ENCODE measurements around the gene ART4. TPM values are rescaled to one million over a fixed set of nuclear protein-coding genes. Genes with fewer than 3 reads are reported as not detected.

Gene ART4
- total and polyA plus RNA-seq, 2 donors (not counting 3 experiments of a cell fraction or from before 2014, with no cell fraction given) = 12.5 to 54.7 TPM

DNA sequence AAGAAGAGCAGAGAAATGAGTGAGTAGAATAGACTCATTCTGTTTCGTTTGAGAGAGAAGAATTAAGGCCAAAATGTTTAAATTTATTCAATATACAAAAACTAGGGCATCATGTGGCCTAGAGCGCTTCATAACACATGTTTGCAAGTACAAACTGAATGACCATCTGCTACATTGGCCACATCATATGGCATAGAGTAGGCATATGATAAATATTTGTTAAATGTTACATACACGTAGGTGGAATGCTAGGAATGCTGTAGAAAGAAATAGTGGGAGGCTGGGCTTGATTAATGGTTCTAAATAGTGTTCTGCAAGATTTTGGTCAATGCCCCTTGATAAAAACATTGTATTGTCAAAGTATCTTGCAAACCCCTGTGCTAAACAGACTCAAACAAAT, 31.6 kb upstream of the ART4 start:
- H3K27me3 ChIP-seq (ENCODE audit: control insufficient read depth in 2 of 2, insufficient read depth in 2 of 2, low read length in 2 of 2) = no peaks in the 10 kb centered on the region
- H3K27ac ChIP-seq (ENCODE audit: insufficient read depth, low read depth, low read length) = no peak overlapping the region
- H2AFZ ChIP-seq (ENCODE audit: low read depth, low read length) = no peak overlapping the region
- dilution Hi-C loops (cut with MboI; ENCODE audit: extremely low pct_ligation_motif_present, low sequenced_read_pairs) (no loop called here), intact Hi-C loops (cut with micrococcal nuclease) (no loop called here)
- no TSS peak for BruUV-seq (replicated peaks)
- no peak overlapping the region for H3K9ac ChIP-seq (replicated peaks; ENCODE audit: extremely low read depth, insufficient read depth, low read length)
- CTCF ChIA-PET = no interaction called here
- FAIRE-seq = no peak
- DNase-seq (ENCODE audit: low read depth, low spot score) = peak; percentile 19
- H3K79me2 ChIP-seq (ENCODE audit: control insufficient read depth, insufficient read depth, low read length) = no peaks in the 10 kb centered on the region
- no peak for TF ChIP-seq POLR2A (IDR thresholded peaks at IDR 0.05; ENCODE audit: low read depth, low read length)
- no peak for TF ChIP-seq GATA2 (IDR thresholded peaks at IDR 0.05; ENCODE audit: insufficient read depth, insufficient read length, low read depth, low read length)
- TF ChIP-seq, protein P1, sequence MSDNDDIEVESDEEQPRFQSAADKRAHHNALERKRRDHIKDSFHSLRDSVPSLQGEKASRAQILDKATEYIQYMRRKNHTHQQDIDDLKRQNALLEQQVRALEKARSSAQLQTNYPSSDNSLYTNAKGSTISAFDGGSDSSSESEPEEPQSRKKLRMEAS (IDR thresholded peaks at IDR 0.05; ENCODE audit: insufficient read depth, insufficient read length) = no peak
- no peak for TF ChIP-seq EZH2 (IDR thresholded peaks at IDR 0.05; ENCODE audit: borderline replicate concordance, low read depth, low read length, severe bottlenecking)
- TF ChIP-seq, protein P2, sequence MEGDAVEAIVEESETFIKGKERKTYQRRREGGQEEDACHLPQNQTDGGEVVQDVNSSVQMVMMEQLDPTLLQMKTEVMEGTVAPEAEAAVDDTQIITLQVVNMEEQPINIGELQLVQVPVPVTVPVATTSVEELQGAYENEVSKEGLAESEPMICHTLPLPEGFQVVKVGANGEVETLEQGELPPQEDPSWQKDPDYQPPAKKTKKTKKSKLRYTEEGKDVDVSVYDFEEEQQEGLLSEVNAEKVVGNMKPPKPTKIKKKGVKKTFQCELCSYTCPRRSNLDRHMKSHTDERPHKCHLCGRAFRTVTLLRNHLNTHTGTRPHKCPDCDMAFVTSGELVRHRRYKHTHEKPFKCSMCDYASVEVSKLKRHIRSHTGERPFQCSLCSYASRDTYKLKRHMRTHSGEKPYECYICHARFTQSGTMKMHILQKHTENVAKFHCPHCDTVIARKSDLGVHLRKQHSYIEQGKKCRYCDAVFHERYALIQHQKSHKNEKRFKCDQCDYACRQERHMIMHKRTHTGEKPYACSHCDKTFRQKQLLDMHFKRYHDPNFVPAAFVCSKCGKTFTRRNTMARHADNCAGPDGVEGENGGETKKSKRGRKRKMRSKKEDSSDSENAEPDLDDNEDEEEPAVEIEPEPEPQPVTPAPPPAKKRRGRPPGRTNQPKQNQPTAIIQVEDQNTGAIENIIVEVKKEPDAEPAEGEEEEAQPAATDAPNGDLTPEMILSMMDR (IDR thresholded peaks at IDR 0.05; ENCODE audit: extremely low read depth in 1 of 2, insufficient read depth in 1 of 2, low read depth in 1 of 2, low read length in 2 of 2) = no peak
- no peak for TF ChIP-seq FOS (IDR thresholded peaks at IDR 0.05; ENCODE audit: borderline replicate concordance, insufficient read depth, low read length)
- no peak for TF ChIP-seq POLR2AphosphoS5 (IDR thresholded peaks at IDR 0.05; ENCODE audit: insufficient read depth, low read depth, low read length)
- no peak for TF ChIP-seq MYC (IDR thresholded peaks at IDR 0.05; ENCODE audit: low read depth, low read length)
- no peak for TF ChIP-seq JUN (IDR thresholded peaks at IDR 0.05; ENCODE audit: borderline replicate concordance, insufficient read depth, insufficient read length, low read depth)
- no peaks in the 10 kb centered on the region for H3K9me1 ChIP-seq (replicated peaks; ENCODE audit: control insufficient read depth, extremely low read depth, insufficient read depth, low read length)
- H4K20me1 ChIP-seq (replicated peaks; ENCODE audit: control insufficient read depth, extremely low read depth, insufficient read depth, low read length) = no peaks in the 10 kb centered on the region
- POLR2A ChIA-PET = no interaction called here
- H3K4me3 ChIP-seq (replicated peaks in 1 of 3; ENCODE audit: insufficient read depth in 1 of 3, low read depth in 1 of 3, low read length in 3 of 3) = no peak overlapping the region
- H3K4me1 ChIP-seq (ENCODE audit: control insufficient read depth, extremely low read depth, insufficient read depth, low read length) = no peaks in the 10 kb centered on the region
- H3K4me2 ChIP-seq (ENCODE audit: insufficient read depth, low read length) = no peak overlapping the region
- no peaks in the 10 kb centered on the region for H3K36me3 ChIP-seq (ENCODE audit: control insufficient read depth in 2 of 2, extremely low read depth in 1 of 2, insufficient read depth in 2 of 2, low read length in 2 of 2)
- no peaks in the 10 kb centered on the region for H3K9me3 ChIP-seq (replicated peaks; ENCODE audit: control insufficient read depth, insufficient read depth, low read length)
